Liver (tissue), 9 donors: ENCODE measurements around the gene ALX3. TPM values are rescaled to one million over a fixed set of nuclear protein-coding genes. Genes with fewer than 3 reads are reported as not detected.

ENCODE experiments used
- DNase-seq: peaks from one replicate; pipeline ENCODE4 v3.0.0-alpha.2; 2017; ENCODE audit warnings: low spot score
- H3K27ac ChIP-seq, 2 donors: one replicate each; pipeline ENCODE4 v1.7.0; 2013; ENCODE audit warnings: inconsistent platforms in 2 of 2, low read length in 2 of 2, control low read depth in 1 of 2, low read depth in 1 of 2, mild to moderate bottlenecking in 1 of 2
- H3K27me3 ChIP-seq, 4 donors: one replicate each; pipeline versions ENCODE4 v1.6.1 to v1.7.0; 2013; ENCODE audit warnings: low read length in 3 of 4, inconsistent platforms in 1 of 4, mild to moderate bottlenecking in 1 of 4, moderate library complexity in 1 of 4; ENCODE audit not compliant: control insufficient read depth in 4 of 4, insufficient read depth in 4 of 4
- H3K36me3 ChIP-seq, 4 donors: one replicate each; pipeline versions ENCODE4 v1.6.1 to v1.7.0; 2013; ENCODE audit warnings: low read length in 3 of 4, mild to moderate bottlenecking in 3 of 4, low read depth in 1 of 4, moderate library complexity in 1 of 4; ENCODE audit not compliant: control insufficient read depth in 4 of 4, insufficient read depth in 3 of 4
- H3K4me1 ChIP-seq, 4 donors: one replicate each; pipeline versions ENCODE4 v1.6.1 to v1.7.0; 2013; ENCODE audit warnings: low read length in 3 of 4, mild to moderate bottlenecking in 3 of 4, moderate library complexity in 1 of 4; ENCODE audit not compliant: control insufficient read depth in 4 of 4, insufficient read depth in 4 of 4
- H3K4me3 ChIP-seq, 3 donors: one replicate each; pipeline versions ENCODE4 v1.6.1 to v1.7.0; 2013; ENCODE audit warnings: low read length in 3 of 3, control low read depth in 1 of 3, low read depth in 1 of 3, mild to moderate bottlenecking in 1 of 3
- H3K9ac ChIP-seq, 2 donors: one replicate each; pipeline ENCODE4 v1.7.0; 2013; ENCODE audit warnings: low read length in 2 of 2, mild to moderate bottlenecking in 2 of 2, moderate library complexity in 2 of 2, control low read depth in 1 of 2, low read depth in 1 of 2
- H3K9me3 ChIP-seq, 4 donors: one replicate each; pipeline versions ENCODE4 v1.6.1 to v1.7.0; 2013; ENCODE audit warnings: low read length in 3 of 4; ENCODE audit not compliant: control insufficient read depth in 4 of 4
- ATF3 ChIP-seq: IDR thresholded peaks from 2 replicates; pipeline ENCODE4 v1.6.1; 2016; ENCODE audit warnings: antibody characterized with exemption
- EGR1 ChIP-seq, 2 donors: IDR thresholded peaks; 2 replicates each; pipeline ENCODE4 v1.6.1; 2016 to 2018; ENCODE audit warnings: antibody characterized with exemption in 2 of 2, low read depth in 2 of 2
- FOXA2 ChIP-seq: IDR thresholded peaks from 2 replicates; pipeline ENCODE4 v1.6.1; 2016; ENCODE audit warnings: antibody characterized with exemption
- HNF4A ChIP-seq, 2 donors: conservative IDR thresholded peaks; 2 replicates each; pipeline ENCODE4 v1.6.1; 2016; ENCODE audit warnings: antibody characterized with exemption in 2 of 2, mild to moderate bottlenecking in 2 of 2
- HNF4G ChIP-seq: IDR thresholded peaks from 2 replicates; pipeline ENCODE4 v1.6.1; 2016; ENCODE audit warnings: antibody characterized with exemption
- JUND ChIP-seq, 2 donors: IDR thresholded peaks; 2 replicates each; pipeline ENCODE4 v1.6.1; 2016; ENCODE audit warnings: antibody characterized with exemption in 2 of 2
- RAD21 ChIP-seq, 2 donors: IDR thresholded peaks; 2 replicates each; pipeline ENCODE4 v1.6.1; 2016; ENCODE audit warnings: antibody characterized with exemption in 2 of 2, mild to moderate bottlenecking in 2 of 2
- REST ChIP-seq: IDR thresholded peaks from 2 replicates; pipeline ENCODE4 v1.6.1; 2016; ENCODE audit warnings: antibody characterized with exemption, mild to moderate bottlenecking
- RXRA ChIP-seq, 2 donors: IDR thresholded peaks; 2 replicates each; pipeline ENCODE4 v1.6.1; 2017 to 2018; ENCODE audit warnings: antibody characterized with exemption in 2 of 2, mild to moderate bottlenecking in 1 of 2
- SP1 ChIP-seq: IDR thresholded peaks from 2 replicates; pipeline ENCODE4 v1.6.1; 2018; ENCODE audit warnings: antibody characterized with exemption, mild to moderate bottlenecking
- TAF1 ChIP-seq: conservative IDR thresholded peaks from 2 replicates; pipeline ENCODE4 v1.6.1; 2016; ENCODE audit warnings: antibody characterized with exemption, mild to moderate bottlenecking
- YY1 ChIP-seq: IDR thresholded peaks from 2 replicates; pipeline ENCODE4 v1.6.1; 2016; ENCODE audit warnings: antibody characterized with exemption, mild to moderate bottlenecking
- ZBTB33 ChIP-seq: IDR thresholded peaks from 2 replicates; pipeline ENCODE4 v1.6.1; 2016; ENCODE audit warnings: antibody characterized with exemption
- WGBS: extraction: QIAGEN DNeasy Blood & Tissue Kit; methylation state at CpG from one replicate; pipeline ENCODE4 v1.1.7; 2013; 5-methylcytosine and 5-hydroxymethylcytosine counted together
- polyA plus RNA-seq, 2 donors: library from polyadenylated mRNA; stranded (reverse) in 1 of 2; unstranded in 1 of 2; fragments of 200-250 nt in 1 of 2; fragments of >200 nt in 1 of 2; fragmentation: Nextera tagmentation in 1 of 2; extraction: Ambion mirVana in 1 of 2; gene quantifications; one replicate each; pipeline versions ENCODE4 v1.2.1 to v1.2.3, GENCODE V29; 2013 to 2015
- total RNA-seq, 2 donors: library from RNA; depleted of rRNA; stranded (reverse); fragments of >200 nt; gene quantifications; one replicate each; pipeline ENCODE4 v1.2.3, GENCODE V29; 2014
- donor health status: healthy.
- donor health status: healthy.
- donor health status: healthy.
- donor health status: healthy.
- donor health status: healthy.

ALX3 gene
- total and polyA plus RNA-seq, 4 donors, result not detected

GRCh38 chr1:110118636-110119396 is 48.3 kb upstream of the ALX3 start:
- 78% methylated on average over 7 of the region's 7 CpGs for WGBS
- TF ChIP-seq ATF3 (no peak), JUND (IDR thresholded peaks at IDR 0.05) (no peak), YY1 (no peak), FOXA2 (no peak), SP1 (no peak), REST (no peak), TAF1 (no peak), RXRA (IDR thresholded peaks at IDR 0.05) (no peak), HNF4G (no peak), ZBTB33 (no peak)
- no peaks in the 10 kb centered on the region for H3K36me3 ChIP-seq

GRCh38 chr1:110114784-110115183 is 44.3 kb upstream of the ALX3 start:
- no peak for DNase-seq
- H3K9me3 ChIP-seq, result no peaks in the 10 kb centered on the region
- no peak overlapping the region for H3K27ac ChIP-seq
- no peak overlapping the region for H3K4me3 ChIP-seq
- TF ChIP-seq ZBTB33, result no peak
- TF ChIP-seq HNF4A (conservative IDR thresholded peaks at IDR 0.05), result no peak
- TF ChIP-seq ATF3, result no peak
- TF ChIP-seq RXRA (IDR thresholded peaks at IDR 0.05), result no peak
- TF ChIP-seq EGR1 (IDR thresholded peaks at IDR 0.05; ENCODE audit: low read depth in 2 of 2), result no peak
- TF ChIP-seq REST, result no peak
- TF ChIP-seq RAD21 (IDR thresholded peaks at IDR 0.05), result no peak
- H3K27me3 ChIP-seq, result peaks cover 0 to 4% (median 0%) of the 10 kb centered on the region in 4 donors
- no peaks in the 10 kb centered on the region for H3K4me1 ChIP-seq
- H3K9ac ChIP-seq, result no peak overlapping the region
- WGBS, result 71% methylated on average over 5 of the region's 5 CpGs
- no peaks in the 10 kb centered on the region for H3K36me3 ChIP-seq

More at GRCh38 chr1:110118636-110119396, 48.3 kb upstream of the ALX3 start:
- peaks cover 0 to 4% (median 0%) of the 10 kb centered on the region in 4 donors for H3K27me3 ChIP-seq
- H3K9me3 ChIP-seq, result peaks cover 0 to 9% (median 2%) of the 10 kb centered on the region in 4 donors
- H3K4me3 ChIP-seq, result no peak overlapping the region
- DNase-seq, result no peak
- H3K4me1 ChIP-seq, result no peaks in the 10 kb centered on the region
- no peak overlapping the region for H3K9ac ChIP-seq
- H3K27ac ChIP-seq, result no peak overlapping the region
